Measurements from ENCODE around the gene FGF2.

GRCh38 chr4:122831515-122832196, 5.0 kb downstream of the FGF2 start:
- no peak for TF ChIP-seq EGR1 (IDR thresholded peaks at IDR 0.05; ENCODE audit: low read depth)
- TF ChIP-seq EZH2phosphoT487 (IDR thresholded peaks at IDR 0.05; ENCODE audit: borderline replicate concordance): no peak
- TF ChIP-seq RAD21 (IDR thresholded peaks at IDR 0.05; ENCODE audit: low read depth): no peak
- TF ChIP-seq CTCF (IDR thresholded peaks at IDR 0.05 in 2 of 3, conservative IDR thresholded peaks at IDR 0.05 in 1 of 3; ENCODE audit: borderline replicate concordance in 1 of 3, insufficient read depth in 1 of 3, low read depth in 2 of 3, low read length in 2 of 3): no peak
- no peak for TF ChIP-seq TCF7L2 (IDR thresholded peaks at IDR 0.05; ENCODE audit: borderline replicate concordance, extremely low read depth, insufficient read depth, insufficient read length)
- TF ChIP-seq, protein P1, sequence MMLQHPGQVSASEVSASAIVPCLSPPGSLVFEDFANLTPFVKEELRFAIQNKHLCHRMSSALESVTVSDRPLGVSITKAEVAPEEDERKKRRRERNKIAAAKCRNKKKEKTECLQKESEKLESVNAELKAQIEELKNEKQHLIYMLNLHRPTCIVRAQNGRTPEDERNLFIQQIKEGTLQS (IDR thresholded peaks at IDR 0.05): no peak
- no peak for TF ChIP-seq FOSL1 (IDR thresholded peaks at IDR 0.05; ENCODE audit: low read depth)
- TF ChIP-seq EZH2 (IDR thresholded peaks at IDR 0.05): no peak

Measured in HCT116 (cell line).